ENCODE results near the gene USH2A.
"Not testable (repeated sequence)": the region's sequence is repeated elsewhere in the genome, so short reads cannot be mapped to it uniquely, and the experiment has no call there.

Gene USH2A

DNA sequence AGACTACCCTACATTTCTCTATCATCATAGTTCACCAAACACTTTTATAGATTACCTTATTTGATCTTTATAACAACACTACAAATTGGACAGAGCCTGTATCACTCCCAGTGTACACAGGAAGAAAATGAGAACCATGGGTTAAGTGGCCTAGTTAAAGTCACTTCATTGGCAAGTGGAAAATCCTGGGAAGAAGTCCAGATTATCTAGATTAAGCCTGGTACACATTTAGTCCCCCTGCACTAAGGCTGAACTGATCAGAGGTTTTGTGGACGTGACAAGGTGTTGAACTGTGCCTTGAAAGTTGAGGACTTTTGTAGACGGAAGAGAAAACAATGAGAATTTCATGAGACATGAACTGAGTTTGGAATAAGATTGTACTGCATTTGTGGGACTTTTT lies 7.5 kb upstream of the USH2A start:
- Mint-ChIP-seq H3K27me3 (no peaks in the 10 kb centered on the region), H3K27ac (no peak overlapping the region), H3K9me3 (peaks cover 8 to 15% of the 10 kb centered on the region in 2 donors), H3K4me3 (no peak overlapping the region), H3K4me1 (no peaks in the 10 kb centered on the region)
- ATAC-seq (no peak), DNase-seq (no peak)

- DNase-seq: no peak
- H3K4me3 Mint-ChIP-seq: no peak overlapping the region
- peaks cover 0 to 6% of the 10 kb centered on the region in 2 donors for H3K9me3 Mint-ChIP-seq
- H3K4me1 Mint-ChIP-seq: no peaks in the 10 kb centered on the region
- H3K27me3 Mint-ChIP-seq: no peaks in the 10 kb centered on the region
- H3K27ac Mint-ChIP-seq: no peak overlapping the region
- ATAC-seq: no peak
These were observed 2.3 kb upstream of the USH2A start for GRCh38 chr1:216425577-216425976.

DNA sequence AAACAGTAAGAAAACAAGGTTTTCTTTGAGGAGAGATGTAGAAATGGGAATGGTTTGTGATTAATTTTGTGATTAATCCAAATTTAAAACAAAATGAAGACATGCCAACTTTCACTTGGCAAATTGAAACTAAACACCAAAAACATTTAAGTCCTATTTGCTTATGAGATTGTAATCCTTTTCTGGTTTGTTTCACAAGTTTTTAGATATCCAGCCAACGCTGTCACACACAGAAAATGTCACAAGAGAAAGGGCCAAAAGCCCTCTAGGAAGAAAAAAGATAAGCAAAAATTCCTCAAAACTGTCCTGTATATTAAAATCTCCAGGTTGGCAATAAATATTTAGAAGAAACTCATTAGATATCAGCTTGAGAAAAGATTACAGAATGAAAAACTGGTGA lies 2.5 kb downstream of the USH2A start:
- DNase-seq (no peak), ATAC-seq (no peak)
- no peaks in the 10 kb centered on the region for H3K9me3 Mint-ChIP-seq
- no peak overlapping the region for H3K4me3 Mint-ChIP-seq
- H3K27me3 Mint-ChIP-seq: no peaks in the 10 kb centered on the region
- no peak overlapping the region for H3K27ac Mint-ChIP-seq
- H3K4me1 Mint-ChIP-seq: no peaks in the 10 kb centered on the region

DNA sequence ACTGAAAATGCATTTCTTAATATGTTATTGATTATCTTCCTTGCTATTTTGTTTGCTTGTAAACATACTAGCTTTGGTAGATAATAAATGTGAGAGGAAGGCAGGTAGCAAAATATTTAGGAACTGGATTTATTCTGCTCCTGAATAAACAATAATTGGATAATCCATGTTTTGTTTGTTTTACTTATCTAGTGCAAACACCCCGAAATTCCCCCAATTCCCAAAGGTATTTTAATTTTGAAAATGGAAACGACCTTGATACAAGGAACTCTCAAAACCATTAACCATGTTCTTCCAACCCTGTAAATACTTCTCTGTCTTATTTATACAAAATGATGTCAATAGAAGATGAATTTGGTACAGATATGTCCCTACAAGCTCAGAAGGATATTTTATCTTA lies 3.0 kb downstream of the USH2A start:
- Mint-ChIP-seq H3K4me1 (no peaks in the 10 kb centered on the region), H3K27ac (no peak overlapping the region), H3K4me3 (no peak overlapping the region), H3K27me3 (no peaks in the 10 kb centered on the region), H3K9me3 (no peaks in the 10 kb centered on the region)
- no peak for ATAC-seq
- no peak for DNase-seq

- Mint-ChIP-seq H3K4me1 (no peaks in the 10 kb centered on the region), H3K27me3 (no peaks in the 10 kb centered on the region), H3K4me3 (no peak overlapping the region), H3K9me3 (peaks cover 0 to 1% of the 10 kb centered on the region in 2 donors), H3K27ac (no peak overlapping the region)
- DNase-seq (no peak), ATAC-seq (no peak)
These were observed 6.8 kb downstream of the USH2A start for GRCh38 chr1:216416488-216416887.

GRCh38 chr1:216410026-216410425 lies 13.2 kb downstream of the USH2A start:
- no peak for ATAC-seq

GRCh38 chr1:216390956-216391355 lies 32.3 kb downstream of the USH2A start:
- Mint-ChIP-seq H3K4me1 (no peaks in the 10 kb centered on the region), H3K27ac (no peak overlapping the region), H3K9me3 (peaks cover 0 to 5% of the 10 kb centered on the region in 2 donors), H3K4me3 (no peak overlapping the region), H3K27me3 (no peaks in the 10 kb centered on the region)
- DNase-seq (no peak), ATAC-seq (no peak)

More at GRCh38 chr1:216410026-216410425, 13.2 kb downstream of the USH2A start:
- Mint-ChIP-seq H3K27me3 (no peaks in the 10 kb centered on the region), H3K4me1 (no peaks in the 10 kb centered on the region), H3K27ac (no peak overlapping the region), H3K4me3 (no peak overlapping the region), H3K9me3 (peaks cover 9 to 18% of the 10 kb centered on the region in 2 donors)
- DNase-seq: no peak

- Mint-ChIP-seq H3K27me3 (no peaks in the 10 kb centered on the region), H3K4me1 (no peaks in the 10 kb centered on the region), H3K9me3 (peaks cover 0 to 5% of the 10 kb centered on the region in 2 donors), H3K4me3 (no peak overlapping the region), H3K27ac (no peak overlapping the region)
- ATAC-seq: no peak
- no peak for DNase-seq
These were observed 33.5 kb downstream of the USH2A start for GRCh38 chr1:216389774-216390173.

DNA sequence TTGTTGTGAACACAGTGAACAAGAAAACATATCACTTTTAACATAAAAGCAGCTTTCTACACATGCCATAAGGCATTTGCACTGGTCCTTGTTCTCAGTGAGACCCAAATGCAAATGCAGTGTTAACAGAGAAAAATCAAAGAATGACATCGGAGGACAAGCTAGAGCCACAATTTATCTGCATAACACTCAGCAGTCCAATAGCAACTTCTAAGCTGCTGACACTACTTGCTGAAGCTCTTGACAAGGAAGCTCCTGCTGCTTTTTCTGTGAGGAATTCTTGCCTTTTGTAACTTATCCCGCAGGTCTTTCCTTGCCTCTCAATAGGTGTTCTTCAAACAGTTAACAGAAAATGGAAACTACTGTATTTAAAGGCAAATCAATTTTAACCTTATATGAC lies 34.7 kb downstream of the USH2A start:
- Mint-ChIP-seq H3K27me3 (no peaks in the 10 kb centered on the region), H3K4me1 (no peaks in the 10 kb centered on the region), H3K9me3 (no peaks in the 10 kb centered on the region), H3K4me3 (no peak overlapping the region), H3K27ac (no peak overlapping the region)
- DNase-seq: no peak
- ATAC-seq: no peak

- ATAC-seq: no peak
- Mint-ChIP-seq H3K27ac (no peak overlapping the region), H3K9me3 (no peaks in the 10 kb centered on the region), H3K4me3 (no peak overlapping the region), H3K27me3 (no peaks in the 10 kb centered on the region), H3K4me1 (no peaks in the 10 kb centered on the region)
- no peak for DNase-seq
These were observed 35.5 kb downstream of the USH2A start for GRCh38 chr1:216387782-216388181.

- Mint-ChIP-seq H3K27ac (no peak overlapping the region), H3K27me3 (no peaks in the 10 kb centered on the region), H3K4me3 (no peak overlapping the region), H3K4me1 (no peaks in the 10 kb centered on the region), H3K9me3 (peaks cover 0 to 5% of the 10 kb centered on the region in 2 donors)
- DNase-seq (no peak), ATAC-seq (no peak)
These were observed 43.8 kb downstream of the USH2A start for GRCh38 chr1:216379441-216379840.

DNA sequence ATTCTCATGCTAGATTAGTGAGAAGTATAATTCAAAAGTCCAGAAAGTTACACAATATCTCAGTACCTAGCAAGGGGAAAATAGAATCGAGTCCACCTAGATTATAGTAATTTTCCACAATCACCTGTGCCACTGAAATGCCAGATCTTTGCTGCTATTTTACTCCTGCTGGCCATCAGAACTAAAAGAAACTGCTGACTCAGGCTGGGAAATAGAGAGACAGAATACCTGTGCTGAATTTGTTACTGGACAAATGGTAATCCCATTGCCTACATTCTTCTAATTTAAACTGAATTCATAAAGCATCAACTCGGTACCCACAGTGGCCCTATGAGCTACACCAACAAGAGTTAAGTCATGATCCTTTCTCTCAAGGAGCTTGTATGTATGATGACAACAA lies 55.0 kb downstream of the USH2A start:
- Mint-ChIP-seq H3K4me1 (no peaks in the 10 kb centered on the region), H3K4me3 (no peak overlapping the region), H3K9me3 (peaks cover 0 to 11% of the 10 kb centered on the region in 2 donors), H3K27me3 (no peaks in the 10 kb centered on the region), H3K27ac (no peak overlapping the region)
- DNase-seq (no peak), ATAC-seq (no peak)

- DNase-seq: no peak
- no peak overlapping the region for H3K27ac Mint-ChIP-seq
- H3K4me1 Mint-ChIP-seq: no peaks in the 10 kb centered on the region
- no peak for ATAC-seq
- peaks cover 0 to 5% of the 10 kb centered on the region in 2 donors for H3K9me3 Mint-ChIP-seq
- H3K27me3 Mint-ChIP-seq: no peaks in the 10 kb centered on the region
- H3K4me3 Mint-ChIP-seq: no peak overlapping the region
These were observed 56.3 kb downstream of the USH2A start for GRCh38 chr1:216366979-216367378.

DNA sequence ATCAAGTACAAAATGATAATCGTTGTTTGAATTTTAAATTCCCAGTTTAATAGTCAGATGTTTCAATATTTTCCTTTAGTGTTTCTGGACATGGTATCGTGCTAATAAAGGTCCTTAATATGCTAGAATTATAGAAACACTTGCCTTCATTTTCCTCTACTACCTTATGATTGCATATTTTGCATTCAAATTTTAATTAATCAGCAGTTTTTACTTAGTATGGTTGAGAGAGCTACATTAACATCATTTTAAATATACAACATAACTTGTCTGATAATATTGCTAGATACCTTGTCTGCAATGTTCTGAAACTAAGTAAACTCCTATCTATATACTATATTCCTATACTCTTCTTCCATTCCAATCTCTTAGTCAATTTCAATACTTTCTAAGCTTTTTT lies 66.3 kb downstream of the USH2A start:
- ATAC-seq (no peak), DNase-seq (no peak)
- Mint-ChIP-seq H3K27ac (no peak overlapping the region), H3K27me3 (no peaks in the 10 kb centered on the region), H3K4me1 (no peaks in the 10 kb centered on the region), H3K4me3 (no peak overlapping the region), H3K9me3 (no peaks in the 10 kb centered on the region)

- Mint-ChIP-seq H3K9me3 (peaks cover 0 to 2% of the 10 kb centered on the region in 2 donors), H3K27ac (no peak overlapping the region), H3K4me3 (no peak overlapping the region), H3K27me3 (no peaks in the 10 kb centered on the region), H3K4me1 (no peaks in the 10 kb centered on the region)
- DNase-seq: no peak
- ATAC-seq: no peak
These were observed 73.1 kb downstream of the USH2A start for GRCh38 chr1:216350186-216350585.

DNA sequence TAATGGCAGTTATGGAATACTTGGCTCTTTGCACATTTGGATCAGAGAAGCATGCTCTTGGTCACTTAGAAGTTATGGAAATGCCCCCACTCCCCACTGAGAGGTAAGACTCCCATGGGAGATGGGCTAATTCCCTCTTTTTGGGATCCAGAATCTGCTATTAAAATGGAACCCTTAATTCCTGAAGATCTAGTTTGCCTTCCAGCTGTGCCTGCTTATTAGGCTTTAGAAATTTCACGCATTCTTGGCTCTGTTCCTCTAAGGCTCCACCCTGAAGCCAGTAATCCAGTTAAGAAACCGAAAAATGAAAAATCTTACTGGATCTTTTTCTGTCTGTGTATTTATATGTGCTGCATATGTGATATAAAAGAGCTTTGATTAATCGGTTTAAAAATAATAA lies 76.7 kb downstream of the USH2A start:
- no peak for ATAC-seq
- peaks cover 0 to 23% of the 10 kb centered on the region in 2 donors for H3K9me3 Mint-ChIP-seq
- no peaks in the 10 kb centered on the region for H3K4me1 Mint-ChIP-seq
- no peaks in the 10 kb centered on the region for H3K27me3 Mint-ChIP-seq
- no peak overlapping the region for H3K4me3 Mint-ChIP-seq
- H3K27ac Mint-ChIP-seq: no peak overlapping the region
- DNase-seq: no peak

DNA sequence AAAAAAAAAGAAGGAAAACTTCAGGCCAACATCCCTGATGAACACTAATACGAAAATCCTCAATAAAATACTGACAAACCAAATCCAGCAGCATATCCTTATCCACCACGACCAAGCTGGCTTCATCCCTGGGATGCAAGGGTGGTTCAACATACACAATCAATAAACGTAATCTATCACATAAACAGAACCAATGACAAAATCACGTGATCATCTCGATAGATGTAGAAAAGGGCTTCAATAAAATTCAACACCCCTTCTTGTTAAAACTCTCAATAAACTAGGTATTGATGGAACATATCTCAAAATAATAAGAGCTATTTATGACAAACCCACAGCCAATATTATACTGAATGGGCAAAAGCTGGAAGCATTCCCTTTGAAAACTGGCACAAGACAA lies 82.7 kb downstream of the USH2A start:
- H3K4me3 Mint-ChIP-seq: not testable (repeated sequence)

More for the DNA sequence above, 82.7 kb downstream of the USH2A start:
- not testable (repeated sequence) for DNase-seq, H3K4me1 Mint-ChIP-seq, H3K27ac Mint-ChIP-seq, ATAC-seq, H3K27me3 Mint-ChIP-seq
- H3K9me3 Mint-ChIP-seq: peaks cover 8 to 31% of the 10 kb centered on the region in 2 donors

Measured in stimulated activated naive CD8-positive, alpha-beta T cell treated with anti-CD3 and anti-CD28 coated beads, Interleukin-15, amount 100 ng/mL, for 72 hours (primary cell).